COLO829 (cell line): ENCODE data around the gene EEF1A2.
"Not testable (repeated sequence)": the region's sequence is repeated elsewhere in the genome, so short reads cannot be mapped to it uniquely, and the experiment has no call there.

ENCODE experiments used
- DNase-seq: peaks from one replicate; pipeline ENCODE4 v3.0.0; 2012; ENCODE audit warnings: low spot score

EEF1A2 gene

DNA sequence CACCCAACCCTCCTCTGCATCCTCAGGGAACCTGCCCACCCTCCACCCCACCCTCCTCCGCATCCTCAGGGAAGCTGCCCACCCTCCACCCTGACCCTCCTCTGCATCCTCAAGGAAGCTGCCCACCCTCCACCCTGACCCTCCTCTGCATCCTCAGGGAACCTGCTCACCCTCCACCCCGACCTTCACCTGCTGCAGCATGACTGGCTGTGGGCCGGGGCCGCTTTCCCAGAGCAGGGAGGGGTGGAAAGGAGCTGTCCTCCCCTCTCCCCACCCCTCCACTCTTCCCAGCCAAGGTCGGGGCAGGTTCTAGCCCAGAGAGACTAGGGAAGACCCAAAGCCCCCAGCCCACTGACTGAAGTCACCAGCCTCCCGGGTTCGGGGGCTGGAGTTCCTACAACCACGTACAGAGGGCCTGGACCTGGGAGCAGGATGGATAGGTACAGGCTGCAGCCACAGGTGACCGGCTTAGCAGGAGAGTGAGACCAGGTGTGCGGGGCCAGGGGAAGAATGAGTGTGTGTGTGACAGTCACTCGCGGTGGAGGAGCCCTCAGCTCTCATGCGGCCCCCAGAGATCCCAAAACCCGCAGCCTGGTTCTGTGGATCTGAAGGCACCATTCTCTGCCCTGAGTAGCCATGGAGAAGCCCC lies 11.6 kb downstream of the EEF1A2 start:
- no peak for DNase-seq

DNA sequence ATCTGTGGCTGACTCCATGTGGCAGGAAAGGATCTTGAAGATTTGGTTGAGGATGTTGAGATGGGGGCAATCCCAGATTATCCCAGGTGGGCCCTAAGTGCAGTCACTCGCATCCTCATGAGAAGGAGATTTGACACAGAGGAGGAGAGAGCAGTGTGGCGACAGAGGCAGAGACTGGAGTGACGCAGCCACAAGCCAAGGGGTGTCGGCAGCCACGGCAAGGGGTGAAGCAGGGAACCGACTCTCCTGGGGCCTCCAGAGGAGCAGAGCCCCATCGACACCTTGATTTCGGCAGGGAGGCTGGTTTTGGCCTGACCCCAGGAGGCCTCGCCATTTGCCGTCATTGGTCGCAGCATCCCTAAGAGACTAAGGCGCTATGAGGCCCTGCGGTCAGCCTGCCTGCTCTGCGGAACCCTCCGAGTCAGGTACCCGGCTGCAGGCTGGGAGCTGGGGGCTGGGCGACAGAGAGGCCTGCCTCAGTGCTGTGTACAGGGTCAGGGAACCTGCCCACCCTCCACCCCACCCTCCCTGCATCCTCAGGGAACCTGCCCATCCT lies 12.5 kb downstream of the EEF1A2 start:
- no peak for DNase-seq

DNA sequence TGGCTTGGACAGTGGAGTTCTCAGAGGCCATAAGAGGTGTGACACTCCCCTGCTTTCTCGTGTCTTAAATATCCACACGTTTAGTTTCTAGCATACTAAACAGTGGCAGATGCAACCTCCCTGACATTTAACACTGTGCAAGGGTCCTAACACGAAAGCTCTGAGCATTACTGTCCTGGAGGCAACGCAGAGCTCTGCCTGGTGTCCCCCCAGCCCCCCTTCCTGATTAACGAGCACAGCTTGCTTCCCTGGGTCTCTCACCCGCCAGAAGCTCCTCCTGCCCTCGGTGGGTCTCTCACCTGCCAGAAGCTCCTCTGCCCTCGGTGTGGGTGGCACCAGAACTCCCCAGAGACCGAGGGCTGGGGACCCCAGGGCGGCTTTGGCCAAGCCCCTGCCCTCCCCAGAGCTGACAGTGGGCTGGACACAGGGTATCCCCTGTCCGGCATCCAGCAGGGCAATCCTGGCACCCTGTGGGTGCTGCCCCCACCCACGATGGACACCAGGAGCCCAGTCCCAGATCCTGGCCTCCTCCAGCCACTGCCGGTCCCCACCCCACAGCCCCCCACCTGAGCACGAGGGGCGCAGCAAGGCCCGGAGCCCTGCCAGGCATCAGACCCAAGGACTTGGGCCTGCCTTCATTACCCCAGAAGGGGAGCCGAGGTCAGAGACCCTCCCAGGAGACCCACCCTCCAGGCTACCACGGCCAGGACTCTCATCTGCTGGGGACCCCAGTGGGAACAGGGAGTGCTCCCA lies 14.1 kb downstream of the EEF1A2 start:
- DNase-seq = no peak

DNA sequence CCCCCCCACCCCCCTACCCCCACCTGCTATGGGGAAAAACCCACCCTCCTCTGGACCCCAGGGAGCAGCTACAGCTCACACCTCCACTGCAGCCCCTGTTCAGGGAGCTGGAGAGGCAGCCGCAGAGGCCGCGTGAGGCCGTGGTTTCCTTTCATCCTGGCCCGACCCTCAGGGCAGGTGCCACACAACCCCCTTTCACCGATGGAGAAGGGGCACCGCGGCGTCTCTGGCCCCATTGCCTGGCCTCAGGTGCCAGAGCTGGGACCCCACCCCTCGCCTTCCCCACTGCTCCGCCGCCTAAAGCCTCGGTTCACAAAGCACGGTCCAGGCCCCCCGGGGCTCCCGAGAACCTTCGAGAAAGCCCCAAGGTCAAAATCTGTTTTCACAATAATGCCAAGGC lies 14.6 kb downstream of the EEF1A2 start:
- DNase-seq = no peak

DNA sequence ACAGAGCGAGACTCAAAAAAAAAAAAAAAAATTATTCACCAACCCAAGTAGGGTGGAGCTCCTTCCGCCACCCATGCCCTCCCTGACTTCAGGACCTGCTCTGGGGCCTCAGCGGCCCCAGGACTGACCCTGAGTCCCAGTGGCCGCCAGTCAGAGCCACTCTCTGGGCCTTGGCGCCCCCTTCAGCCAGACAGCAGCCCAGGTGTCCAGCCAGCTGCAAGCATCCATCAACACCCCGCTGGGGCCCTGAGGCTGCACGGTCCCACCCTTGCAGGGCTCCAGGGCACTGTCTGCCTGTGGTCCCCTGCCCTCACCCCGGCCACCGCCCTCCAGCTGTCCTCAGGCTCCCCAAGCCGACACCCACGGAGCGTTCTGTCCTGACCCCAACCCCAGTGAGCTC lies 15.0 kb downstream of the EEF1A2 start:
- DNase-seq = no peak

DNA sequence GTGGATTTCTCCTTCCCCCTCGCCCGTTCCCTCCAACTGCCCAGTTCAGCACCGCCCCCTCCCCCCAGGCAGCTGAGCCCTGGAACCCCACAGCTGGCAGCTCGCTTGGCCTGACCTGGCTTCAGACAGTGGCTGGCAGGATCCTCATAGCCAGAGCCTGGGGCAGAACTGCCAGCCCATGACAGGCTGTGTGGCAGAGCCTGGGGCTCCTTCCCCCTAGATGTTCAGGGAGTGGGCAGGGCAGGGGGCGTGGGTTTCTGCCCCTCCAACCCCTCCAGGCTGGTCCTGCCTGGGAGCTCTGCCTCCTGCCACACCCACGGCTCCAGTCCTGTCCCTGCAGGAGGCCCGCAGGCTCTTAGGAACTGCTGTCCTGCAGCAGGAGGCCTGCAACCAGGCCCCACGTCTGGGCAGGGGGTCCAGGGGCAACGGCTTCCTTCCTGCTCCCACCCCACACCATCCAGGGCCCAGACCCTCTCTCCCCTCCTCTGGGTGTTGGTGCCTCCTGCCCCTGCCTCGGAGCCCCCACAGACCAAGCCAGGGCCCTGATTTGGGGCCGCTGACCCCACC lies 16.8 kb downstream of the EEF1A2 start:
- DNase-seq = no peak

DNA sequence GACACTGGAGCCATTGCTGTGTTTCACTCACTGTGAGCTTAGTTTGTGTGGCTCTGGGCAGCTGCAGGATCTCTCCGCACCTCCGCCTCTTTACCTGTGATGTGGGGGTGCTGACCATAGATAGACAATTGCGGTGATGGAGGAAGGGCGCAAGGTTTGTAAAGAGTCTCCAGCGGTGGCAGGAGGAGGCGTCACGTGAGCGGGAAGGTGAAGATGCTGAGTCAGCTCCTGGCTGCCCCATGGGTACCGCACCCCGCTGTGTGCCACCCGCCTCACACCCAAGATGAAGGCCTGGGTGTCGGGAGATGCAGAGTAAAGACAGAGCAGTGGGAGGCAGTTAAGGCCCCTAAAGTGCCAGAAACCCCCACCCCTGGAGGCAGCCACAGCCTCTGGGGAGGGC lies 17.4 kb downstream of the EEF1A2 start:
- no peak for DNase-seq

DNA sequence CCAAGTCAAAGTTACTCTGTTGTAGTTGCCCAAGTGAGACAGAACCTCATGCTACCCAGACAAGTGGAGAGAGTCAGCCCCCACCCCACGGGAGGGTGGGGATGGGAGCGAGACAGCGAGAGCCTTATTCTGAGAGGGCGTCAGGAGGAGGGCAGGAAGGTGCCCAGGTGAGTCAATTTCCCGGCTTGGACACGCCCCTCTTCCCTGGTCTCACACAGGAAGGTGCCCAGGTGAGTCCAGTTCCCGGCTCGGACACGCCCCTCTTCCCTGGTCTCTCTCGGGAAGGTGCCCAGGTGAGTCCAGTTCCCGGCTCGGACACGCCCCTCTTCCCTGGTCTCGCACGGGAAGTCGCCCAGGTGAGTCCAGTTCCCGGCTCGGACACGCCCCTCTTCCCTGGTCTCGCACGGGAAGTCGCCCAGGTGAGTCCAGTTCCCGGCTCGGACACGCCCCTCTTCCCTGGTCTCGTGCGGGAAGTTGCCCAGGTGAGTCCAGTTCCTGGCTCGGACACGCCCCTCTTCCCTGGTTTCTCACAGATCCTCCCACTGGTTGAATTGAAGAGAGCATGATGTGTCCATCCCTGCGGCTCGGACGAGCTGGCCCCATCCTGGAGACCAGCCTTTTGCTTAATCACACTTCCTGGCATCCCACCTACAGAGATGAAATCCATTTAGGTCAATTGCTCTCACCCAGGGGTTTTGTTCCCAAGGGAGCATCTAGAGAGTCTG lies 19.0 kb downstream of the EEF1A2 start:
- not testable (repeated sequence) for DNase-seq

DNA sequence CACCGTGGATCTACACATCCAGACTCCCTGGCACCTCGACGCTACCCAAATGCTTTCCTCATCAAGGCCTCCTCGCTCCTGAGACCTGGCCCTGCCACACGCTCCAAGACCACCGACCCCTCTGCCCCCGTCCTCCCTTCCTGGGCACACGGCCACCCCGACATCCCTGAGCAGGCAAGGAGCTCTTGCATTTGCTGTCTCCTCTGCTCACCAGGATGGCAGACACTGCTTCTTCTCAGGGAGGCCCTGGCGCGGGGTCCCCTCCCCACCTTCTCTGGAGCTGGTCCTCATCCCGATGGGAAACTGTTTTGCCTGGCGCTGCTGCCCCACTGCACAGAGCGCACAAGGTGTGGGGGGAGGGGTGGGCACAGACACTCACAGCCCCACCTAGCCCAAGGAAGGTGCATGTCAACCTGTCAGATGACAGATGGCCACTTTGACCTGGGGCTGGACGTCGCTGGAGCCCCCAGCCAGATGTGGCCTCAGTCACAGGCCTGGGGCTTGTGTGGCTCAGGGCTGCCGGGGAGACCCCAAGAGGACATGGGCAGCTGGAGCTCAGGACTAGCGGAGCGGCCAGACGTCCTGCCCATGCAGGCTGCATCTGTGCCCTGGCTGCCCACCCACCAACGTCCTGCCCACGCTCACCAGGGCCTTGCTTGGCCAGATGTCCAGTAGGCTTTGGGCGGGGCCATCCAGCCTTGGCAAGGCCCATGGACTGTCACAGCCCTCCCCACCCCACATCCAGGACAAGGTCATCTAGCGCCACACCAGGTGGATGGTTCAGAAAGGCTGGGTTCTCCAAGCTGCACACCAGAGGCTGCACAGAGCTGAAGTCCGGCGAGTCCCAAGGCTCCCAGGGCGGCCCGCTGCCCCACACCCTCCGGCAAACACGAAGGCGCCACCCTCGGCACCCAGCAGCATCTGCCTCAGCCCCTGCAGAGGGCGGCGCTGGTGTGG lies 20.3 kb downstream of the EEF1A2 start:
- no peak for DNase-seq

DNA sequence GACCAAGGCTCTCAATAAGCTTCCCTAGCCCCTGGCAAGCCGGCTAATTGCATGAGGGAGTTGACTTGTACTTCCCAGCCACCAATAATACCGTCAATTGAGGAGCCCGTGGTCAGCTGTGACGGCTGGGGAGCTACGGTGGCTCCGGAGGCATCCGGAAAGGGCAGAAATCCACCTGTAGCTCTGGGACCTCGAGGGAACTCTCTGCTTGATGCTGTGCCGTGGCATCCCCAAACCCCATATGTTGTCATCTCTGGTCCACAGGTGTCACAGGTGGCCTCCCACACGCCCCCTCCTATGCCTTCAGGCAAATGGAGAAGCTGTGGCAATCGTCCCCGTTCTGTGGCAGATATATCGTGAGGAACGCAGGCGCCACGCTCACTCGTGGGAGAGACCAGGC lies 20.9 kb downstream of the EEF1A2 start:
- DNase-seq = no peak

DNA sequence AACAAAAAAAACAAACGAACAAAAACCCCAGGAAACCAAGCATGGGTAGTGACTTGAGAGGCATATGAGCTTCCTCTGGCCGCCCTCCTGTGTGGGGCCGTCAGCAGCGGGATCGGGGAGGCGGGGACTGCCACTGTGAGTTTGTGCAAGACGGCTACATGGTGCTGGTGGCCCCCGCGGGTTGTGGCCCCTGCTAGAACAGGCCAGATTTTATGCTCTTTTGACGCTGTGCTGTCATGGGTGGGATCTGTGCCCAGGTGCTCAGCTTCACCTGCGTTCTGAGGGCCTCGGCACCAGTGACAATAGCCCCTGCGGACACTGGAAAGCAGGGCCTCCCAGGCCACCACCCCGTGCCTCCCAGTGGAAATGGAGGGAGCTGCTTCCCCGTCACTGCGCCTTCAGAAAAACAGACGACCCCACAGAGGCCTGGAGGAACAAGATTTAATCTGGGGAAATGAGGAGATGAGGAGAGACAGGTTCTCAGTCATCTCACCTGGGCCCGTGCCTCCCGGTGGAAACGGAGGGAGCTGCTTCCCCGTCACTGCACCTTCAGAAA lies 21.7 kb downstream of the EEF1A2 start:
- no peak for DNase-seq

DNA sequence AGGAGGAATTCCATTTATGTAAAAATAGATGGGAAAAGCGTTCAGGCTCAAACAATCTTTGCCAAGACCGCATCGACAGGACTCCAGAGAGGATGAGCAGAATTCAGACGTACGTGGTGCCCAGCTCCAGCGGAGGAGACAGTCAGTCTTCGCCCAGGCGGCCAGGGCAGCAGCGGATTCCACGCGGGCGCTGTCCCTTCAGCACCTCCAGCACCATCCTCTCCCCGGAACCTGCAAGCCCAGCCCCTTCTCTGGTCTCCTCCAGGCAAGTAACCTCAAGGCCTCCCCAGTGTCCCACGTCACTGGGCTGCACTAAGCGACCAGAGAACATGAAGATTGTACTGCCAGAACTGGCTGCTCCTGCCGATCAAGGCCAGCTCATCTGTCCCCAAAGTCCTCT lies 23.7 kb downstream of the EEF1A2 start:
- DNase-seq = peak; percentile 48

DNA sequence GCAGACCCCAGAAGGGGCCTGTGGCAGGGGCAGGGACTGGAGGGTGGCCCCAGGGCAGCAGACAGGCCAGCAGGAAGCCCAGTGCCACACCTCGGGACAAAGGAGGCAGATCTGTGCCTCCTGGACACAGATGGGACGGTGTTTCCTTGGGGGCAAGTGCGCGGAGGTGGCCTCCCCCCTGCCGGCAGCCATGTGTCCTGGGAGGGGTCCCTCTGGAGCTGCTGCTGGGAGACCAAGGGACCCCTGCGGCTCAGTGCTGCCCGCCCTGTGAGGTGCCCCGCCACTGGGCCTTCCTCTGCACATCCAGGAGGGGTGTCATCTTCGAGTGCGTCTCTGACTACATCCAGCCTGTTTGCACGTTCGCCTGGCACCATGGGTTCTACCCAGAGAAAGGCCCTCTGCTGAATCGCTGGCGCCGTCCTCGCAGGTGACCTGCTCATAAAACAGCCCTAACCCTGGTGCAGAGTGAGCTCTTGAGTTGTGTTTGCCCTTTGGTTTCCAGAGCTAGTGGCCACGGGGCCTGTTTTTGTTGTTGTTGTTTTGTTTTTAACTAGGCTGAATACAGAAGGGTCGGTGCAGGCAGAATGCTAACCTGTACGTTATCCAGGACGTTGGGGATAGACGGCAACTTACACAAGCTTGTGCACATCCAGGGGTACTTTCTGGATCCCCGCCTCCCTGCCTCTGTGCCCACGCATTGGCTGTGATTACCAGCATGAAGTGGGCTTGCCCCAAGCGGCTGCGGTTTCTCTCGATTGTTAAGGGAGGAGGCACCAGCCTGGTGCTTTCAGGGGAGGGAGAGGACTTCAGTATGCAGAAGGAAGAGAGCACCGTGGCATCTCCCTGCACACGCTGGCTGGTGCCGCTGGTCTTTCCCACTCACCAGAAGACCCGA lies 25.1 kb downstream of the EEF1A2 start:
- no peak for DNase-seq

DNA sequence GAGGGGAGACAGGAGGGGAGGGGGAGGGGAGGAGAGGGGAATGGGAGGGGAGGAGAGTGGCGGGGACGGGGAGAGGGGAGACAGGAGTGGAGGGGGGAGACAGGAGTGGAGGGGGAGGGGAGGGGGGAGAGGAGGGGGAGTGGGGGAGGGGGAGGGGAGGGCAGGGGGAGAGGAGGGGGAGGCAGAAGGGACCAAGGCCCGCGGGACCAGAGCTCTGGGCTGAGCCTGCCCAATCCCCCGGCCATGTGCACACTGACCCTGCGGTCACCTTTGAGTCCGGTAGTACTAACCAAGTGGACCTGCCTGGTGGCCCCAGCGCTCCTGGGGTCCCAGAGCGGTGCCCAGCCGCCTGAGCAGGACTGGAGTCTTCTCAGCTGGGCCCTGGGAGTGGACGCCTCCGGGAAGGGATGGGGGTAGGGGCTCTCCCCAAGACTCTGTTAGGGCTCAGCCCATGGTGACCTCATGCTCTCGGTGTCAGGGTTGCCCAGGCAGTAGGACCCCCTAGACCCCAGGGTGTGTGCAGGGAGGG lies 26.0 kb downstream of the EEF1A2 start:
- DNase-seq = no peak

DNA sequence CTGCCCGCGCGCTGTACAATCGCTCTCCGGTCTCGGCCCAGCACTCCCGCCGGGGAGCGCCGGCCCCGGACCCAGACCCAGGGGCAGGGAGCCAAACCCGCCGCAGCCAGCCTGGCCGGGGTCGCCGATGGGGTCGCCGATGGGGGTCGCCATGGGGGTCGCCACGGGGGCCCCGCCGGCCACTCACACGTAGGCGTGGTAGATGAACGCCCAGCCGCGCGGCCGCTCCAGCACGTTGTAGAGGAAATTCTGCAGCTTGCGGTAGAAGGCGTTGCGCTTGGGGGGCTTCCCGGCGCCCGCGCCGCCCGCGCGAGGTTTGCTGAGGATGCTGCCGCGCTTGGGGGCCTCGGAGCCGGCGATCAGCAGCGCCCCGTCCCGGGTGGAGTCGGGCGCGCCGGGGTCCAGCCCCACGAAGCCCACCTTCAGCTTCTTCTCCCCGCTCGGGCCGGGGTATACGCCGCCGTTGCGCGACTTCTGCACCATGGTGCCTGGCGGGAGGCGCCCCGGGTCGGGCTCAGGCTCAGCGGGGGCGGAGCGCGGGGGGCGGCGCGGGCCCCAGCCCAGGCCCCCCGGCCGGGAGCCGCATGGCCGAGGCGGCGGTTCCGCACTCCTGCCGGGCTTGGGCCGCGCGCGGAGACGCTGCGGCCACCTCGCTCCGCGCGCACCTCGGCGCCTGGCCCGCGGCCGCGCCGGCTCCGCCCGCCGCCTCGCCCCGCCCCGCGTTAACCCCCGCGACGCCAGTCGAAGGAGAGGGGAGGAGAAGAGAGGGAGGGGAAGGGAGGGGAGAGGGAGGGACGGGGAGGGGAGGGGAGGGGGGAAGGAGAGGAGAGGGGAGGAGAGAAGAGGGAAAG lies 26.7 kb downstream of the EEF1A2 start, which contains the start of gene KCNQ2:
TSS of gene KCNQ2 (minus strand) at position 675 of the 851 bp plus-strand sequence. CDS start at position 483, 192 bp downstream.
- DNase-seq = no peak

DNA sequence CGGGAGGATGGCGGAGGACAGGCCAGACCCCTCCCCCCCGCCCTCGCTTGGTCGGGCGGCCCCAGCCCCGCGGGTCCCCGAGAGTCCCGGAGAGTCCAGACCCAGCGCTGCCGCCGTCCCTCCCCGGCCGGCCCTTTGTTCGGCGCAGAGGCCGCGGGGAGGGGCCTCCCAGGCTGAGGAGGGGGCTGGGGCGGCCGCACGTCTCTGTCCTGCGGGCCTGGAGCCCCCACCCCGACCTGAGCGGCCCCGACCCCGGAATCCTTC lies 27.2 kb downstream of the EEF1A2 start:
- DNase-seq = no peak

DNA sequence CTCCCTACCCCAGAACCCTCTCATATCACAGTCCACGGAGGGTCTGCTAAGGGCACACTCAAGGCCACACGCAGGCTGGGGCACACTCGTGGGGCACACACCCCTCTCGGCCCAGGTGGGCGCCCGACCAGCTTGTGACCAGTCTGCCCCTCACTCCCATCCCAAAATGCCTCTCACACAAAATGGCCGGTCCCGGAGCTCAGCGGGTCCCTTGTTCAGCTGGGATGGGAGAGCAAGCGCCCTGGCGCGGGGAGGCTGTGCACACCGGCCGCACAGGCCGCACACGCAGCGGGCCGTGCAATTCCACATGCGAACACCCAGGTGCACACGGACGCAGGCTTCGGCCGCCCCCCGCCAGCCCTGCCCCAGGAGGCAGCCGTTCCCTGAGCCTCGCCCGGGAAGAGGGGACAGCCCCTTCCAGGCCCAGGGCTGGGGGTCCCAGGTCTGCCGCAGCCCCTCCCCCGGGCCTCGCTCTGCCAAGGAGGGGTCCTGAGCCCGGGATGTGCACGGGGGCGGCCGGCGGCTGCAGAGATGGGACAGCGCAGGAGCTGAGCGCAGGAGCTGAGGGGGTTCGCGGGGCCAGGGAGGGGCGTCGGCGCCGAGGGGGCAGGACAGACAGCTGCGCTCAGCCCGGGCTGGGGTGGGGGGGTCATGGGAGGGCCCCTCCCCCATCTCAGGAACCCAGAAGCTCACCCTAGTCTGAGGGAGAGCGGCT lies 27.7 kb downstream of the EEF1A2 start:
- no peak for DNase-seq

DNA sequence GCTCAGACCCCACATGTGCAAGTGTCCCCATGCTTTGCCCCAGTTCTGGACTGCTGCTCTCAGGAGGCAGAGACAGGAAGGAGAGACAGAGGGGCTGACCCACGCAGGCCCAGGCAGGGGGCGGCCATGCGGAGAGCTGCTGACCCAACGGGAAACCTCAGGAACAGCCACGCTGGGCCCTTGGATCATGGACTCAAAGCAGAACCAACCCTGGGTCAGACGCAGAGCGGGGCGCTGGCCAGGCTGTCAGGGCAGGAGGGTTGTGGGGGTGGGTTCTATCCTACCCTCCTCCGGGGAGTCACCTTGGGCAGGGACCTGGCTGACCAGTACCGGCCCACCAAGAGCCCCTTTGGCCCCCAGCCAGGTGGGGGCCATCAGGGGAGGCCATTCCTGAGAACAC lies 28.5 kb downstream of the EEF1A2 start:
- DNase-seq = no peak
